HG03558 (cell line): ENCODE results near the gene TBC1D24.

Experiments used
- ATAC-seq: cut with Tn5 transposase; IDR thresholded peaks from one replicate; pipeline ENCODE4 v1.9.1; 2021; ENCODE audit warnings: moderate number of reproducible peaks; ENCODE audit not compliant: unreplicated experiment; ENCODE audit errors: extremely low read depth

TBC1D24 gene

DNA sequence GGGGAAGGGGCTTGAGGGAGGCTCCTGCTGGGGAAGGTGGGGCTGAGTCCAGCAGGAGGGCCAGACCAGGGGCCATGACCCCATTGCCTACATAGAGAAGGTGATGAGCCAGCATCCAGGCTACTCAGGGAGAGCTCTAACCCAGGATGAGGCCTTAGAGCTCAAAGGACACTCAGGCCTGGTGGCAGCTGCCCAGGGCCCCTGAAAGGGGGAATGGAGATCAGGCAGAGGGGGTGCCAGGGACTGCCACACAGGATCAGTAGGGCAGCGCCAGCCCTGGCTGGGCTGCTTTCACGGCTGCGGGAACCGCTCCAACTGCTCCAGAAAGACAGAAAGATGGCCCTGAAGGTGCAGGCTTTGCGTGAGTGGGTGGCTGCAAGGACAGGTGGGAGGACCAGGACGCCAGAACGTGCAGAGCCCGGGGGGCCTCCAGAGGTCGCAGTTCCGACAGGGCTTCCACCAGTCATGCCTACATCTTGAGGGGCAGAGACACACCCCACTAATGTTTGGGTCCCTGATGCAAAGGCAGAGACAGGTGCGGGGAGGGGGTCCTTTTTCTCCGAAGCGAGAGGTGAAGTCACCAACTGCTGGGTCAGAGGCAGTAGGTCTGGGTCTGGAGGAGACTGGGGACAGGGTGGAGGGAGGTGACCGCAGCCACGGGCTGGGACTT is 37.9 kb downstream of the TBC1D24 start:
- ATAC-seq: no peak

DNA sequence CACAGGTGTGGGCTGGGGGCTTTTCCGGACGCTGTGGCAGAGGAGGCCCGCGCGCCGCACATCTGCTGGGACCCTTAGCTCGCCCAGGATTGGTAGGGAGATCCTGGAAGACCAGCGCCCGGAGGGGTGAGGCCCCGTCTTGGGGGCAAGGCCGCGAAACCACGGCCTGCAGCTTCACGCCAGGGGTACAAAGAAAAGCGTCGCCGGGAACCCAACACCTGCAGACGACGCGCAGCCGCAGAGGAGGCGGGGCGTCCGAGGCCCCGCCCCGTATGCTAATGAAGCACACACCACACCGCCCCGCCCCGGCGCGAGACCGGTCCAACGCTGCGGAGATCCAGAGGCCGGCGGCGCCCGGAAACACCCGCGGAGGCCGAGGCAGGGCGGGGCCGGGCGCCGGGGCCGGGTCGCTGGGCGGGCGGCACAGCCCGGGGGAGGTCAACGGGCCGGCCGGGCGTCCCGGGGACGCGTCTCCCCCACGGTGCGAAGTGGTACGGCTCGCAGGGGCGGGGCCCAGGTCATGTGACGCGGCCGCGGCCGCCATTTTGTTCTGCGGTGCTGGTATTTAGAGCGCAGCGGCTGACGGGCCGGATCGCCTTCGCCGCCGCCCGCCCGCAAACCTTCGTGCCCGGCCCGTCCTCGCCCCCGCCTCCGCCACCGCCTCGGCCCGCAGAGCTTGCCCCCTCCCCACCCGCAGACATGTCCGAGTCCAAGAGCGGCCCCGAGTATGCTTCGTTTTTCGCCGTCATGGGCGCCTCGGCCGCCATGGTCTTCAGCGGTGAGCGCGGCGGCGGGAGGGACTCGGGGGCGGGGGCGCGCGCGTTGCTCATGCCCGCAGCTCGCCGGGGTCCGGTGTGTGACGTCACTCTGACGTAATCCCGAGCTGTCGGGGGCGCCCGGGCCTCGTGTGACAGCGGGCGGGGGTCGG is 38.7 kb downstream of the TBC1D24 start, which contains the start of gene ATP6V0C:
ATP6V0C (plus strand) TSS at position 548 of the 928 bp plus-strand sequence; CDS start at position 700, 152 bp downstream.
- ATAC-seq: peak; percentile 41

DNA sequence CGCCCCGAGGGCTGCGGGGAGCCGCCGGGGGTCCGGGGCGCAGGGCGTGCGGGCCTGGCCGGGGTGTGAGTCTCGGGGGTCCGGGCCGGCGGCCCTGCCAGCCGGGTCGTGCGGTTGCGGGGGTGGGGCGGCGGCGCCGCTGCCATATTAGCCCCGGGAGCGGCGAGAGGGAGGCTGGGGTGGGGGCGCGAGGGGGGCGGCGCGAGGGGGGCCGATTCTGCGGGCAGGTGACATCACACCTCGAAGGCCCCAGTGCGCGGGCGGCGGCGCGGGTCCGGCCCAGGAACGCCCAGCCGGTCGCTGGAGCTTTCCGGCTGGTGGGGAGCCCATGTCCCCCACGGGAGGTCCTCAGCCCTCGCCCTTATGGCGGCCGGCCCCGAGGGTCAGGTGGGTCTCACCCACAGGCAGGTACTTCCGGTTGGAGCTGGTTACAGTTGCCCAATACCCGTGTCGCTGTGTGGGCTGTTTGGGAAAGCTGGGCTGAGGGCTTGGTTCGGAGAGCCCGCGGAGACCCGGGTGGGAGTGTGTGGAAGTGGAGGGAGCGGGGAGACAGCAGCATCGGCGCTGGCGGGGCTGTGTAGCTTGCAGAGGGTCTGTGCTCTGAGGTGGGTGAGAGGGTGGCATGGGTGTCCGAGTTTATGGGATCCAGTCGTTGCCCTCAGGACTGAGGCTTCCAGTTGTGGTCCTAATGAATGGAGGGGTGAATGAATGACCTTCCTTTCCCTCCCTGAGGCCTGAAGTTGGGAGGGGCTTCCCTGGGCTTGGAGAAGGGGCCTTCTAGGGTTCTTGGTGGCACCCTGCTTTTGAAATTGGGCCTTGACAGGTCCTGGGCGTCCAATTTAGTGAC is 39.6 kb downstream of the TBC1D24 start:
- ATAC-seq: no peak

DNA sequence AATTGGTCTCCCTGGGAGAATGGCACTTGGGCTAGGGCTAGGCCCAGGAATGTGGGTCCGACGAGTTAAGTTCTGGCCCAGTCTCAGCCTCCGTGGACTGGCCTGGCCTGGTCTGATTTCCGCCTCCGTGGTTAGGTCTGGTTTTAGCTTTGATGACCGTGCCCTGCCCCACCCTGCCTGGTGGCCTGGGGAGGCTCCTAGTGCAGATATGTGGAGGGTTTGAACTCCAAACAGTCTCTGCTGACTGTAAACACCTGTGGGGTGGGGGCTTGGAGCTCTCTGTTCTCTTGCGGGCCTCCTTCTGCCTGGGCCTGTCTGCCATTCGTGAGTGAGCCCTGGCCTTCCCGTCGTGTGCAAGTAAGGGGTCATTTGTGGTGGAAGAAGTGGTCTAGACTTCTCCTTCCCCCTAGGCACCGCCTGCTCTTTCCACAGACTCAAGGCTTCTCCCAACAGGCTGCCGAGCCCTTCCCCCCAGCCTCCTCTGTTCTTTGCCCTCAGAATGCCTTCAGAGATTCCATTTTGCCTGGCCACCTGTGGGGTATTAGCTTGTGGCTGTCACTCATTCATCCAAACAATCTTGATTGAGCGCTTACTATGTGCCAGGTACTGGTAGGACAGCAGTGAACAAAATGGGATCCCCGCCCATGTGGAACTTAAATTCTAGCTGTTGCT is 40.4 kb downstream of the TBC1D24 start:
- no peak for ATAC-seq

DNA sequence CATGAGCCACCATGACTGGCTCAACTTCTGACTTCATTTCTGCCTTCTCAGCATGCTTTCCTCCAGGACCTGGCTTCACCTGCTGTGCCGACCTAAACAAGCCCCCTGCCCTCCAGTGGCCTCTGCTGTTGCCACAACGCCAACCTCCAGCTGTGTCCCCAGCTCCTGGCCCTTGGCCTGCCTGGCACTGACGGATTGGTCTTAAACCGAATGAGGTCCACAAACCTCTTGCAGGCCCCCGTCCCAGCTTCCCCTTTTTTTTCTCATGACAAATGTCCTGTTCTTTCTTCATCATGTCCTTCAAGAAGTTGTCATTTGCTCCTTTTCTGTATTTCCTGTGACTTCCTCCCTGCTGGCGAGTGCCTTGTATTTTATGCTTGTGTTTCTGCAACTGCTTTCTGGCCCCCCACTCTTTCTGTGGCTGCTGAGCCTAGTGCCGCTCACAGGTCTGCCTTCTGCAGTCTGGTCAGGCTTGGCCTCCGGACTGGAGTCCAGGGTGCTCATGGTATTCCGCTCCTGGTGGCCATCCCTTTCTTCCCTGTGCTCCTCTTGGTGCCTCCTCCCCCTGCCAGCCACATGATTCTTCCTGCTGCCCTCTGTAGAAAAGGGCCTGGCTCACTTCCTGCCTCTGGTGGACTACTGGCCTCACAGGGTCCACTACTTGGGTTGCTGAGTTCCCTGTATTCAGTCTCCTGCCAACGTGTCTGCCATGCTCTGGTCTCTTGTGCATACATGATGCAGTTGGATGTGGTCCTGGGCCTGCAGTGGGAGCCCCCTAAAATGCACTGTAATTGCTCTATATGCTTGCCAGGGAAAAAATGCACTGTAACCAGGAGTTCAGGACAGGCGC is 41.7 kb downstream of the TBC1D24 start:
- ATAC-seq: no peak

DNA sequence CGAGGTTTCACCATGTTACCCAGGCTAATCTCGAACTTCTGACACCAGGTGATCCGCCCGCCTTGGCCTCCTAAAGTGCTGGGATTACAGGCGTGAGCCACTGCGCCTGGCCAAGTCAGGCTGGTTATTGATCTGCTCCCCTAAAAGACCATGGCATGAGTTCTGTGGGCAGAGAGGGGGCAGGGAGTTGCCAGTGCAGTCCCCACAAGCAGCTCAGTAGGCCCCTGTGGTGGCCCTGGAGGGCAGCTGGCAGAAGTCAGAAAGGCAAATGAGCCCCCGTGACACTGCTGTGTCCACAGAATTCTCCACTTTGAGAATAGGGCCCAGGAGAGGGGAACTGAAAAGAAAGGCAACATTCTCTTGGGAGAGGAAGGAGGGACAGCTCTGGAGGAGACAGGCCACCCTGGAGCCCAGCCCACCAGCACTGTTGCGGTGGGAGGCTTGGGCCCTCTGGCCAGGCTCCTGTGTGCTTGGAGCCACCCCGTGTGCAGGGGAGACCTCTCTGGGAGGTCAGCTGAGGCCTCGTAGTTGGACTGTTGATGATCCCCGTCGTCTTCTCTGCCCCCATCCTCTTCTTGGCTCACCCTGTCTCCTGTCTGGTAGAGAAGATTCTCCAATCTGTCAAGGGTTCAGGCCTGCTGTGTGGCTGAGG is 43.2 kb downstream of the TBC1D24 start:
- ATAC-seq: no peak

DNA sequence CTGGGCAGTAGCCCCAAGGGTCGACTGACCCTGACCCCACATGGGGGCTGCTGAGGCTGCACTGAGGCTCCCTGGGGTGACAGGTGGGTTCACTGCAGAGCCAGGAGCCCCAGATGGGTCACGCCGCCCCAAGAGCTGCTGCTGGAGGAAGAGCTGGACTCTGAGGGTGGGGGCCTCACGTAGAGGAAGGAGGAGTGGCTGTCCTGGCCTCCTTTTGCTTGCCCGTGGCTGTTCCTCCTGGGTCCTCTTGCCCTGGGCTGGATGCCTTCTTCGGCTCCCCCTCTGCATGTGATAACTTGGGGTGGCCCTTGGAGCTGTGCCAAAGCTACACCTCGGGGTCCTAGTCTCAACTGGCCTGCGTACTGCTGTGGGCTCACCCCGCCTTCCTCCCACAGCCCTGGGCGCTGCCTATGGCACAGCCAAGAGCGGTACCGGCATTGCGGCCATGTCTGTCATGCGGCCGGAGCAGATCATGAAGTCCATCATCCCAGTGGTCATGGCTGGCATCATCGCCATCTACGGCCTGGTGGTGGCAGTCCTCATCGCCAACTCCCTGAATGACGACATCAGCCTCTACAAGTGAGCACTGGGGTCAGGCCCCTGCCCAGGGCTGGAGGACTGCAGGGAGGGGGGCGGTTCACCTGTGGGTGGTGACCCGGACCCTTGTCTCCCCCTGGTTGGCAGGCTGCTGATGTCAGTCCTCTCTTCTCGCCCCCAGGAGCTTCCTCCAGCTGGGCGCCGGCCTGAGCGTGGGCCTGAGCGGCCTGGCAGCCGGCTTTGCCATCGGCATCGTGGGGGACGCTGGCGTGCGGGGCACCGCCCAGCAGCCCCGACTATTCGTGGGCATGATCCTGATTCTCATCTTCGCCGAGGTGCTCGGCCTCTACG is 44.1 kb downstream of the TBC1D24 start:
- ATAC-seq: no peak

DNA sequence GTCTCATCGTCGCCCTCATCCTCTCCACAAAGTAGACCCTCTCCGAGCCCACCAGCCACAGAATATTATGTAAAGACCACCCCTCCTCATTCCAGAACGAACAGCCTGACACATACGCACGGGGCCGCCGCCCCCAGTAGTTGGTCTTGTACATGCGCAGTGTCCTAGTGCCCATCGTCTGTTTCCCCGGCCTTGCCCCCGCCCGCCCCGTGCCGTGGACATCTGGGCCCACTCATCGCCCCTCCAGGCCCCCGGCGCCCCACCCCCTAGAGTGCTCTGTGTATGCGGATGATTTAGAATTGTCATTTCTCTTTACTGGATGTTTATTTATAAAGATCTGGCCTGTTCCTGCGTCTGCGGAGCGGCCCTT is 44.8 kb downstream of the TBC1D24 start:
- ATAC-seq: no peak

DNA sequence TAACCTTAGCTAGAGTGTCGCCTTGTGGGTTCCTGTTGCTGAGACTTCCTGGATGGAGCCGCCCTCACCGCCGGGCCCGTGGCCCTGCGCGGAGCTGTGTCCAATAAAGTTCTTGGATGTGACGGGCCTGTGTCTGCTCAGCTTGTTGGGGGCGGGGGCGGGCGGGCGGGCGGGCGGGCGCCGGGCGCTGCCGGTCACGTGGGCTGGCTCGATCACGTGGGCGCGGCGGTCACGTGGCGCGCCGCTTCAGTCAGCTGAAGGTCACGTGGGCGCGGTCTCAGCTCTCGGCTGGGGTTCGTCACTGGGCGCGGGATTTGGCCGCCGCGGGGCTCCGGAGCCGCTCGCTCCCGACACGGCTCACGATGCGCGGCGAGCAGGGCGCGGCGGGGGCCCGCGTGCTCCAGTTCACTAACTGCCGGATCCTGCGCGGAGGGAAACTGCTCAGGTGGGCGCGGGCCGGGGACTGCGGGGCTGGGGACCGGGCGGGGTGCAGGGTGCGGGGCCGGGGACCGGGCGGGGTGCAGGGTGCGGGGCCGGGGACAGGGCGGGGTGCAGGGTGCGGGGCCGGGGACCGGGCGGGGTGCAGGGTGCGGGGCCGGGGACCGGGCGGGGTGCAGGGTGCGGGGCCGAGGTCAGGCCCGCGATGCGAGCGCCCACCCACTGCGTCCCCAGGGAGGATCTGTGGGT is 45.3 kb downstream of the TBC1D24 start, which contains the start of gene AMDHD2:
AMDHD2 (plus strand) TSS at position 275 of the 687 bp plus-strand sequence; CDS start at position 363, 88 bp downstream.
- ATAC-seq: no peak

DNA sequence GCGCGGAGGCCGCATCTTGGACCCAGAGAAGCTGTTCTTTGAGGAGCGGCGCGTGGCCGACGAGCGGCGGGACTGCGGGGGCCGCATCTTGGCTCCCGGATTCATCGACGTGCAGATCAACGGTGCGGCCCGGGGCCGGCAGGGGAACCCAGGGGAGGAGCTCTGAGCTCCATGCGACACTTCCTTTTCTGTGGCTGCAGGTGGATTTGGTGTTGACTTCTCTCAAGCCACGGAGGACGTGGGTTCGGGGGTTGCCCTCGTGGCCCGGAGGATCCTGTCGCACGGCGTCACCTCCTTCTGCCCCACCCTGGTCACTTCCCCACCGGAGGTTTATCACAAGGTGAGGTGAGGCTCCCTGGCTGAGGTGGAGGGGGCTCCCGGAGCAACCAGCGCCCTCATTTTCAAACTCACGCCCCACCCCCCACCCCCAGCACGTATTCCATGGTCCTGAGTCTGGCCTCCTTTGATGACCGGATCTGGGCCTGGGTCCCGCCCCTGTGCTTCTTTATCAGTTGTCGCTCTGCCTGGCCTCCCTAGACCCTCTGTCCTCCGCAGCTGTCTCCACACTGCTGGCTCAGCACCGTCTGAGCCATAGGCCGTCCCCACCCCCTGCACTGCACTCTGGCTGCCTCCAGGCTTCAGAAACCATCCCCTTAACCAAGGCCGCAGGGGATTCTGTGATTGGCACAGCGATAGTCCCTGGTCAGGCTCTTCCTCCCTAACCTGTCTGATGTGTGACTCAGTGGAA is 46.0 kb downstream of the TBC1D24 start:
- ATAC-seq: no peak

DNA sequence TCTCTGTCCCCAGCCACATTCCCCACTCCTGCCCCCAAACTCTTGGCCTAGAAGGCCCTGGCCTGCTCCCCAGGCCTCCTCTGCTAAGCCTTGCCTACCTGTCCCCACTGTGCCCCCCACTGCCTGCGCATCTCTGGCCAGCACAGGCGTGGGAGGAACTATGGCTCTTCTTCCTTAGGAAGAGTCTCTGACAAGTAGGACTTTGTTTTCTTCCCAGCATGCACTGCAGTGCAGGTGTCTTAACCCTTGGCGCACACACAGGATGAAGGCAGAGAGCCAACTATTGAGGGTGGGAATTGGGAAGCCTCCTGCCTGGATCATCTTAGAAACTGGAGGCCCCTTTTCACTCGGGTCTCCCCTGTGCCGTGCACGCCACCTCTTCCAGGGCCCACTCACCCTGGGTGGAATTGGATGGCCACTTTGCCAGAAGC is 48.9 kb downstream of the TBC1D24 start:
- ATAC-seq: no peak

DNA sequence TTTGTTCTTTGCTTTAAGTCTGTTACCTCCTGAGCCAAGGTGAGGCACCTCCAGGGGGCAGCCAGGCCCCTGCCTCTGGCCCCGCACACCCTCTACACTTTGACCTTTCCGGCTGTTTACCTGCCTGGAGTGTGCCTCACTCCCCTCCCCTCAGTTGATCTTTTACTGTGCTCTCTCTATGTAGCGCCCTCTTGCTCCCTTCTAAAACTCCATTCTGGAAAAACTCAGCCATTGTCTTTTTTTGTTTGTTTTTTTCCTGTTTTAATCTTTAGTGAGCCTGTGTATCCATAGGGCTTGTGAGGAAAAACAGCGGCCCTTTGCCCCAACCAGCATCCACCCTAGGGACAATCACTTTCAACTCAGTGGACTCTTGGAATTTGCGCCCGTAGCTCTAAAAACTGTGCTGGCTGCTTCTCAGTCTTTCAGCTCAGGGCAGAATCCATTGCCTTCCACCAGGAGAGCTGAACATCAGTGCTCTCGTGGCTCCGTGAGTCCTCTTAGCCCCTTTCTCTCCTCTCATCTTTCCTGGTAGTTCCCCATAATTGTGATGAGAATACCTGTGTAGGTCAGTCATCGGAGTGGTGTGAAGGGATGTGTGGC is 49.5 kb downstream of the TBC1D24 start:
- no peak for ATAC-seq

DNA sequence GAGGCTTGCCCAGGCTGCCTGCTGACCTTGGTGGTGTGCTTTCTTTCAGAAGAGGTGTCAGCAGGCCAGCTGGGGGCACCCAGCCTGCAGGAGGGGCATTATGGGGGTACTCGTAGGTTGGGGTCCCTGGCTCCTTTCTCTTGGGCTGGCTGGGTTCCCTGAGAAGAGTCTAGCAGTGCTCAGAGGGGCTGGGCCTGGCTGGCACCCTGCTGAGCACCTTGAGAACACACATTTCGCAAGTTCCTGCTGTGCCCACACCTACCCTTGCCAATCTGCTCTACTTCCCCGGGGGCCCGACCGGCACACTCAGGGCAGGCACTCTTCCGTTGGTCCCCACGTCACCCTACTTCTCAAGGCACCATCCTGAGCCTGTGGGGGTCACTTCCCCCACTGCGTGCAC is 51.2 kb downstream of the TBC1D24 start:
- ATAC-seq: no peak

DNA sequence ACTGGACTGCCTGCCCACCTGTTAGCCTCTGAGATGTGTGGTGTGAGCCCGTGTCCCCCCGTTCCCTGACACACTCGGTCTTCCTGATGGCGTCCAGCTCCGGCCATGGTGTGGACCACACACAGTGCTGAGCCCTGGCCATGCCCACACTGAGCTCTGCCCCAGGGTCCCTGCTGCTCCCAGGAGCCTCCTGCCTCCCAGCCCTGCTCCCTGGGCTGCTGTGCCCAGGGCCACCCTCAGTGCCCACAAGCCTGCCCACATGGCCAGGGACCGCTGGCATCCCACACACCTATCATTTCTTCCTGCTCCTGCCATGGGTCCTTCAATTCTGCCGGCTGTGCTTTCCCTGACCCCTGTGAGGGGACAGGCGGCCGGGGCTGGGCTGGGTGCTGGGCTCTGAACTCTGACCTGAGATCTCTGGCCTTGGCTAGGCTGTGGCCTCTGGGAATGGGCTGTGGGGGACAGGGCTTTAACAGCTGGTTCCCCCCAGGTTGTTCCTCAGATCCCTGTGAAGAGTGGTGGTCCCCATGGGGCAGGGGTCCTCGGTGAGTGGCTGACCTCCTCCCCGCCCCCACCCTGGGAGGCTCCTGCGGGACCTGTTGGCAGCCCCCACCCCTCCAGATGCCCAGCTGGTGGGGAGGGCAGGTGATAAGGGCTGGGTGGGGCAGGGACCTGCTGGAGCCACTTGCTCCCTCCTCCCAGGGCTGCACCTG is 52.3 kb downstream of the TBC1D24 start:
- no peak for ATAC-seq

DNA sequence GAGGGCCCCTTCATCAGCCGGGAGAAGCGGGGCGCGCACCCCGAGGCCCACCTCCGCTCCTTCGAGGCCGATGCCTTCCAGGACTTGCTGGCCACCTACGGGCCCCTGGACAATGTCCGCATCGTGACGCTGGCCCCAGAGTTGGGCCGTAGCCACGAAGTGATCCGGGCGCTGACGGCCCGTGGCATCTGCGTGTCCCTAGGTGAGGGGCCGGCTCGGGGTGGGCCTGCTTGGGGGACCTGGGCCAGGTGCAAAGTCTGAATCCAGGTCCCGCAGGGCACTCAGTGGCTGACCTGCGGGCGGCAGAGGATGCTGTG is 52.8 kb downstream of the TBC1D24 start:
- no peak for ATAC-seq
